ENCODE results near the gene SERPINE3.

SERPINE3 gene

DNA sequence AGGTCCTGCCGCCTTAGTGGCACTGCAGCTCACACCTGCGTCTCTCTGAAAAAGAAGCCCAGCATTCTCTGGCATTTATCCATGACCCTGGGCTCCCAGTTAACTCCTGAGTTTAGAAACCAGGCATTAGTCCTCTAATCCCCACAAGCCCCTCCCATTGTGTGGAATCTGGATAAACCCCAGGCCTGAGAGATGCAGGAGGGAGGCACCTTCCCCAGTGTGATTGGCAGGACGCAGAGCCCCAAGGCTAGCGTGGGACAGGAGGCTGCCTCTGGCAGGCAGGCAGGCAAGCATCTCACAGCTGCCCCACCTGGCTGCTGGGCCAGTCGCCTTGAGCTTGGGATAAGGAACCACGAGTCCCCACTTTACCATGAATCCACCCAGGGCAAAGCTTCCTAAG lies 11.0 kb upstream of the SERPINE3 start:
- DNase-seq (ENCODE audit: low read depth, low spot score) = no peak

- DNase-seq (ENCODE audit: low read depth, low spot score) = no peak
Observed at GRCh38 chr13:51329606-51330005, 9.9 kb upstream of the SERPINE3 start.

DNA sequence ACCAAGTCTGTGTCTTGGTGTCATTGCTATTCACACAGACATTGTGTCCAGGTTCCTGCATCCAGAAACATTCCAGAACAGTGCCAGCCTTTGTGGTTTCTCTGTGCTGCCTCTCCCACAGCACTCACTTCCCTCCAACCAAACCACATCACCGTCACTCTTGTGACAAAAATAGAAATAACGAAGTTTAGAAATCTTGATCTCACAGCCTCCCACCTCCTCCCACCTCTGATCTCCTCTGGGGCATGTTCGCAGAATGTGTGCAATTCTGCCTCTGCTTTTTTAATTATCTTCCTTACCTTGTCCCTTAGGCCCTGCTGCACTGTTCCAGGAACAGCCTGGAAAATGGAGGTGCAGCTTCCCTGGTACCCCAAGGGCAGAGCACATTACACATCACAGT lies 8.7 kb upstream of the SERPINE3 start:
- DNase-seq (ENCODE audit: low read depth, low spot score) = no peak

- no peak for DNase-seq (ENCODE audit: low read depth, low spot score)
Observed at GRCh38 chr13:51331354-51331861, 8.1 kb upstream of the SERPINE3 start.

DNA sequence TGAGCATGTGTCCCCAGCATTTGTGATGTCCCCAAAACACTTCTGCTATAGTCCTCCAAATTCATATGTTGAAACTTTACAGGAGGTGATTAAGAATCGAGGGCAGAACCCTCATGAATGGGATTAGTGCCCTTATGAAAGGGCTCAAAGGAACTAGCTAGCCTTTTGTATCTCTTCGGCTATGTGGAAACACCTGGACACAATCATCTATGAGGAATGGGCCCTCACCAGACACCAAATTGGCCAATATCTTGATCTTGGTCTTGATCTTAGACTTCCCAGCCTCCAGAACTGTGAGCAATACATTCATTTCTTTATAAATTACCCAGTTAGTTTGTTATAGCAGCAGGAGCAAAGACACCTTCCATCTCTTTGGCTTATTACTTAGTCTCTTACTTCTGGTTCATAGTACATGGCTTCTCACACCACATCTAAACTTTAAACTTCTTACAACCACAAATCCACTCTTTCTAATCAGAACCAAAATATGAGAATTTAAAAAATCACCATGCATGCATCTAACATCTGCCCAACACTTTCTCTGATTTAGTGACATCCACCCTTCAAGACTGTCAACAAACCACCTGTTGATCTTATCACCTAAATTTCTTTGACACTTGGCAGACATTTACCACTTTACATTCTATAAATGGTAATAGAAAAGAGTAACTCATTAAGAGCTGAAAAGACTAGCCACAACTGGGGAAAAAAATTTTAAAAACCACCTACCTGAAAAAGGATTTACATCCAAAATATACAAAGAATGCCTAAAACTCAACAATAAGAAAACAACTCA lies 6.7 kb upstream of the SERPINE3 start:
- DNase-seq (ENCODE audit: low read depth, low spot score) = no peak

GRCh38 chr13:51333421-51333820 lies 6.1 kb upstream of the SERPINE3 start:
- DNase-seq (ENCODE audit: low read depth, low spot score) = no peak

- DNase-seq (ENCODE audit: low read depth, low spot score) = no peak
Observed at GRCh38 chr13:51333826-51334225, 5.7 kb upstream of the SERPINE3 start.

DNA sequence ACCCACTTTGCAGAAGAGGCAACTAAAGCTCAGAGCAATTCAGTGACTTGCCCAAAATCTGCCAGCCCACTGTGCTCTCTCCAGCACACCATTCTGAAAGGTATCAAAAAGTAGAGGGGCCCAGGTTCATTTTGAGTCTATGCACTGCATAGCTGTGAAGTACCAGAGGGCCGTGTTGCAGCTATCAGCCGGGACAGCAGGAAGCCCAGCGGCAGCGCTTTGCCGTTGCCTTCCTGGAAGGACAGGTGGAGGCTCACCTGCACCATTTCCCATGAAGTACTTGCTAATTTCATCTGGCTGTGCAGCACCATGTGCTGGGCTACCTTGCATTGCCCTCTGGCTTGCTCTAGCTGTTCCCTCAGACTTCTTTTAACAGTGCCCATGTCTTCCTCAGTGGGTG lies 2.7 kb upstream of the SERPINE3 start:
- no peak for DNase-seq (ENCODE audit: low read depth, low spot score)

DNA sequence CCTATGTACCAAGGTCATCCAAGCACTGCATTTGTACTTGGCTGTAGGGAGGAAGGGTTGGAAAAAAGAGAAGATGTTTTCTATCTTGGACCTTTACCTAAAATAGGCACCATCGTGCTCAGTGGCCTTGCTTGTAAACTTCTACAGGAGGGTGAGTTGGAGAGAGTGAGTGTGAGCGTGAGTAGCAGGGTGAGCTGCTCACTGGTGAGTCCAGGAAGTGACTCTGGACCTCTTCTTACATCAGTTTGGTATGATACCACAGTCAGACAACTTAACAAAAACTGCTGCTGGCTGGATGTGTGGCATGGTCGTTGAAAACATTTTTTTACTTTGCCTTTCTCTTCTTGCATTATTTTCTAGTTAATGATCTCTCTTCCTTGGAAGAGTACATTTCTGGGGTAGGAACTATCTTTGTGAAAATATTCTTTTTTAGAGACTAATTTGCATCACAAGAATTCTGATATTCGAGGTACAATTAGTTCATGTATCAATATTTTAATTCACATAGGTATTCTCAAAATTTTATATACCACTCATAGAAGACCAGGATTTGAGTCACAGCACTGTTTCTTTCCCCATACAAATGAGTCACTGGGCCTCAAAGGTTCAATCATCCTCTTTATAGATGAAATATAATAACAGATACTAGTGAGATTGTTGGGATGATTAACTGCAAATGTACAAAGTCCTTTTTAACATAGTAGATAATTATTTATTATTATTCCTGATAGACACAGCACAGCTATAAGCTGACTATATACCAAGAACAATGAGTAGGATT lies 651 bp downstream of the SERPINE3 start:
- DNase-seq (ENCODE audit: low read depth, low spot score) = no peak

GRCh38 chr13:51341232-51341631 lies 1.7 kb downstream of the SERPINE3 start:
- DNase-seq (ENCODE audit: low read depth, low spot score) = no peak

GRCh38 chr13:51341791-51342190 lies 2.3 kb downstream of the SERPINE3 start:
- DNase-seq (ENCODE audit: low read depth, low spot score) = no peak

DNA sequence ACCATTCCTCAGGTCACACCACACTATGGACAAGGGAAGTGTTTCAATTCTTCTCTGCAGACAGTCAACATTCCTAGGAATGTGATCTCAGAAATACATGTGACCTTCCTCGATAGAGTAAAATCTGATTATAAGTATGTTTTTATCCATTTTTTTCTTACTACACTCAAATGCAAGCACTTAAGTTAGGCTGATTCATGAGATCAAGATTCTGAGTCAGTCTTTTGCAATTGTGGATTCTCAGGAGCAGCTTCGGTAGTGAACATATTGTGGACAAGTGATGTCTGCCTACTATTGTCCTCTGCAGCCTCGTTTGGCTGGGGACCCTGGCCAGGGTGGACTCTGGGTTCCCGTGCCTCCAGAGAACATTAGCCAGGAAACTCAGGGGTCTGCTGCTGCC lies 3.2 kb downstream of the SERPINE3 start:
- DNase-seq (ENCODE audit: low read depth, low spot score) = no peak

DNA sequence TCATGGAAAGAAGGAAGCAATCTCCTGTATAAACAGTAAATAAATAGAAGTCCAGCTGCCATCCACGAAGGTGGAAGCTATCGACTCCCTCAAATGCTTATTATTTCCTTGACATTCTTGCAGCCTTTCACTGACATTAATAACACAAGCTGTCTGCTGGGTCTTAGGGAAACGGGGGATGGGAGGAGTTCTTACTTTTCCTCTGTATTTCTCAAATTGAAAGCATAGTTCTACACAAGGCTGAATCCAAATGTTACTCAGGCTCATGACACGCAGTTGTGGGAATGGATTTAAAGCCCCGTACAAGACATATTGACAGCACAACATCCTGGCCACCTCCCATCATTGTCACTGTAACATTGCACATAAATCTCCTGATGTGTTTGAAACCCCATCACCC lies 4.0 kb downstream of the SERPINE3 start:
- no peak for DNase-seq (ENCODE audit: low read depth, low spot score)

DNA sequence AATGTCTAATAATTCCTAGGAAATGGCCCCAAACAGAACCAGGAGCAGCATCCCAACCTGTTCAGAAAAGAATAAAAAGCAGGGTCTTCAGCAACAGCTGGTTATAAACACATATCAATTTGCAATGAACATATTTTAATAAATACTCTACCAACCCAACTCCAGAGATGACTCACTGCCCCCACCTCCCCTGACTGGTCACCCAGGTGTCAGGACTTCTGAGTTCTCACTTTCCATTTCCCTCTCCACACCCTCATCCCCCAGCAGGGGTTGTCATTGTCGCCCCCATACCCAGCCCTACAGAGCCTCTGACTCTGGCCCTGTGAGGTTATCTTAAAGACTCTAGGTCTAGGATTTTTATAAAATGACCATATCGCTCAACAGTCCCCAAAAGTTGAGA lies 6.9 kb downstream of the SERPINE3 start:
- no peak for DNase-seq (ENCODE audit: low read depth, low spot score)

- no peak for DNase-seq (ENCODE audit: low read depth, low spot score)
Observed at GRCh38 chr13:51347099-51347498, 7.6 kb downstream of the SERPINE3 start.

- DNase-seq (ENCODE audit: low read depth, low spot score) = no peak
Observed at GRCh38 chr13:51348069-51348967, 8.8 kb downstream of the SERPINE3 start.

GRCh38 chr13:51349016-51349415 lies 9.5 kb downstream of the SERPINE3 start:
- no peak for DNase-seq (ENCODE audit: low read depth, low spot score)

GRCh38 chr13:51355217-51355616 lies 15.7 kb downstream of the SERPINE3 start:
- no peak for DNase-seq (ENCODE audit: low read depth, low spot score)

DNA sequence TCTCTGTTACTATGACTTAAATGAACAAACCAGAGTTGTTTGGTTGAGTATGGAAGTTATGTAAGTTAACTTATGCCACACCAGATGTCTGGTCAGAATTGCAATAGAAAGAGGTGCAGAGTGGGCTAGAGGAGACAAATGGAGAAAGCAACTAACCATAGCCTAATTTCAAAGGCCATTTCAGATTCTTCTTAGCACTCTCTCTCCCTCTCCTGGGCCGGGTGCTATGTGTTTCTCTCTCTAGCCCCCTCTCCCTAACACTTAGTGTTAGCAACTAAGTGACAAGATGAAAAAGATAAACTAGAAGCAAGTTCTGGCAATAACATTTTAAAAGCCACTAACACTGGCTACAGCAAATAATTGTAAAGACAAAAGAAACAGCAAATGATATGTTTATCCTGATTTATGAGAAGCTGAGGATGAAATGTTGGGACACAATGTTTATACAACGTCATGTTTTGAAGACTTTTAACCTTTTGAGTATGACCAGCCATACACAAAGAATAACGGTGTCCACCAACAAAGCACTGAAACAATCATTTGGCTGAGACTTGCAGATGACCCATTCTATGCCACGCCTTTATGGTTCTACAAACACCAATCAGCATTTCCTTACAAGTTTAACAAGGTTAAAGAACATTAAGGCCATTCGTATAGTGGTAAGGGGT lies 18.6 kb downstream of the SERPINE3 start:
- no peak for DNase-seq (ENCODE audit: low read depth, low spot score)

- no peak for DNase-seq (ENCODE audit: low read depth, low spot score)
Observed at GRCh38 chr13:51359352-51359751, 19.9 kb downstream of the SERPINE3 start.

DNA sequence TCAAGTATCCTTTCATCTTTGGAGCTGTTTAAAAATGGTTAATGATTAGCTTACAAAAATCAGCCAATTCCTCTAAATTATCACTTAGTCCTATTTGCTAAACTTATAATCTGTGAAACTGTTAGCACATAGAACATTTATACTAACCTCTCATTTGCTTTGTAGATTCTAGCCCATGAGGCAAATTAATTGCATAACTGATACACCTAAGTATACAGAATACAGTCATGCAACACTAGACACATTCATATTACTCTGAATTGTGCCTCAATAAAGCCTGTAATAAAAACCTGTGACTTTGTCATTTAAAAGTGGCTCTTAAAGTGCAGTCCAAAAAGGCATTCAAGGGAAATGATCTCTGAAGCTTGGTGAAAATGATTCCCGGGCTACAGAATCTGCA lies 21.0 kb downstream of the SERPINE3 start:
- DNase-seq (ENCODE audit: low read depth, low spot score) = no peak
